ENCODE measurements around the gene IL36B. TPM values are rescaled to one million over a fixed set of nuclear protein-coding genes. Genes with fewer than 3 reads are reported as not detected.

Gene IL36B
- total RNA-seq, 4 donors from 2014 or later, result not detected

- intact Hi-C loops (cut with DNase I; ENCODE audit: low total_unique reads), result no loop called here
- H3K36me3 ChIP-seq, result no peaks in the 10 kb centered on the region
- no peak overlapping the region for H3K27ac ChIP-seq
- no peaks in the 10 kb centered on the region for H3K9me3 ChIP-seq
- TF ChIP-seq CTCF (IDR thresholded peaks at IDR 0.05), result no peak
- no peak for TF ChIP-seq POLR2A (IDR thresholded peaks at IDR 0.05)
- H3K4me3 ChIP-seq, result no peak overlapping the region
- DNase-seq, result no peak
- H3K4me1 ChIP-seq, result no peaks in the 10 kb centered on the region
- no peaks in the 10 kb centered on the region for H3K27me3 ChIP-seq
Observed at GRCh38 chr2:113085542-113085941, 32.9 kb upstream of the IL36B start.

GRCh38 chr2:113084249-113085000 lies 31.8 kb upstream of the IL36B start:
- no peak for DNase-seq
- intact Hi-C loops (cut with DNase I; ENCODE audit: low total_unique reads), result no loop called here
- H3K27ac ChIP-seq, result no peak overlapping the region
- no peaks in the 10 kb centered on the region for H3K4me1 ChIP-seq
- TF ChIP-seq POLR2A (IDR thresholded peaks at IDR 0.05), result no peak
- no peak for TF ChIP-seq CTCF (IDR thresholded peaks at IDR 0.05)
- H3K9me3 ChIP-seq, result no peaks in the 10 kb centered on the region
- no peaks in the 10 kb centered on the region for H3K36me3 ChIP-seq
- no peak overlapping the region for H3K4me3 ChIP-seq
- no peaks in the 10 kb centered on the region for H3K27me3 ChIP-seq

GRCh38 chr2:113083296-113083695 lies 30.6 kb upstream of the IL36B start:
- H3K4me1 ChIP-seq, result no peaks in the 10 kb centered on the region
- intact Hi-C loops (cut with DNase I; ENCODE audit: low total_unique reads), result no loop called here
- DNase-seq, result no peak
- no peak overlapping the region for H3K27ac ChIP-seq
- no peaks in the 10 kb centered on the region for H3K9me3 ChIP-seq
- no peak overlapping the region for H3K4me3 ChIP-seq
- H3K36me3 ChIP-seq, result no peaks in the 10 kb centered on the region
- H3K27me3 ChIP-seq, result no peaks in the 10 kb centered on the region
- TF ChIP-seq CTCF (IDR thresholded peaks at IDR 0.05) (no peak), POLR2A (IDR thresholded peaks at IDR 0.05) (no peak)

GRCh38 chr2:113081488-113082210 lies 29.0 kb upstream of the IL36B start:
- DNase-seq, result no peak
- no peak overlapping the region for H3K27ac ChIP-seq
- no peaks in the 10 kb centered on the region for H3K9me3 ChIP-seq
- intact Hi-C loops (cut with DNase I; ENCODE audit: low total_unique reads), result no loop called here
- H3K4me1 ChIP-seq, result no peaks in the 10 kb centered on the region
- no peak for TF ChIP-seq POLR2A (IDR thresholded peaks at IDR 0.05)
- no peak for TF ChIP-seq CTCF (IDR thresholded peaks at IDR 0.05)
- no peaks in the 10 kb centered on the region for H3K27me3 ChIP-seq
- no peaks in the 10 kb centered on the region for H3K36me3 ChIP-seq
- no peak overlapping the region for H3K4me3 ChIP-seq

- H3K4me1 ChIP-seq, result no peaks in the 10 kb centered on the region
- H3K4me3 ChIP-seq, result no peak overlapping the region
- no peak overlapping the region for H3K27ac ChIP-seq
- H3K9me3 ChIP-seq, result no peaks in the 10 kb centered on the region
- TF ChIP-seq CTCF (IDR thresholded peaks at IDR 0.05) (peak in 1 of 4 experiments; percentile 6), POLR2A (IDR thresholded peaks at IDR 0.05) (no peak)
- H3K27me3 ChIP-seq, result no peaks in the 10 kb centered on the region
- intact Hi-C loops (cut with DNase I; ENCODE audit: low total_unique reads), result no loop called here
- no peak for DNase-seq
- no peaks in the 10 kb centered on the region for H3K36me3 ChIP-seq
Observed at GRCh38 chr2:113080134-113080533, 27.5 kb upstream of the IL36B start.

Measured in uterus (tissue), 4 donors.